ENCODE data around the gene PRDM10. TPM values are rescaled to one million over a fixed set of nuclear protein-coding genes. Genes with fewer than 3 reads are reported as not detected.

PRDM10 gene
- total and polyA plus RNA-seq, 8 donors: 1.7 to 148 (median 7.0) TPM

DNA sequence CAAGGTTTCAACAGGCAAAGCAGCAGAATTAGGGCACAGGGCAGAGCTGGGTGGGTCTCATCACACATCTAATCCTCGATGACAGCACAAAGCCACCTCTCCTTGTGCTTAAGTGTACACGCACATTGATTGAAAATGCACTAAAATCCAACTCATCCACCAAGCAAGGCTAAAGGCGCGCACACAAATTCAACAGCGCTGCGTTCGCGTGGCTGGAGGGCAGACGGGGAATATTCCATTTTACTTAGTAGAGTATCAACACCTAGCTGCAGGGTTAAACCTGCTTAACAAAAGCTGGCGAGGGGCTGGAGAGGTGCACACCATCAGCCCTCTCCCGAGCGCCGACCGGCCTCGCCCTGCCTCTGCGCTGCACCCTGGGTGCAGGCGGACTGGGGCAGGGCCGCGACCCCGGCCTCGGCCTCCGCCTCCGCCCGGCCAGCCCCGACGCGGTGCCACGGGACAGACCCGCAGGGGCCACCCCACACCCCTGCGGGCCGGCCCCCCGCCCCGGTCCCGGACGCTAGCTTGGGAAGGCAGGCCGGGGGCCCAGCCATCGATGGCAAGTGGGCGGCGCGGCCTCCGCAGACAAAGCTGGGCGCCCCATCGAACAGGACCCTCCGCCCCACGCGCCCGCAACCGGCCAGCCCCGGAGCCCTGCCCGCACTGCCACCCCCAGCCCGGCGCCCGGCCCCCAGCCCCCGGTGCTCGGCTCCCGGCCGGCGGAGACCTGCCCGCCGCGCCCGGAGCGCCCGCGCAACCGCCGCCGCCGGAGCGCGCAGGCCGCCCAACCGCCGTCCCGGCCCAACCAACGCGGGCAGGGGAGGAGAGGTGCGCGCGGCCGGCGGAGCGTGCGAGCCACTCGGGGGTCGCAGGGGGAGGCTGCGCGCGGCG, 929 bp downstream of the PRDM10 start:
- intact Hi-C loops (cut with DNase I; ENCODE audit: low total_unique reads): no loop called here
- Histone ChIP-seq H3K27me3 (no peaks in the 10 kb centered on the region), H3K27ac (peak overlapping the region; percentile 99 to 100 (median 99)), H3K4me1 (peaks cover 20 to 52% (median 38%) of the 10 kb centered on the region in 4 donors), H3K36me3 (no peaks in the 10 kb centered on the region), H3K4me3 (peak overlapping the region; percentile 84 to 93 (median 88)), H3K9me3 (no peaks in the 10 kb centered on the region)
- peak; percentile 40 to 72 for DNase-seq
- 0 to 1% (median 0%) methylated on average over 34 to 89 of the region's 90 CpGs for WGBS, 5 donors
- TF ChIP-seq POLR2AphosphoS5 (IDR thresholded peaks at IDR 0.05) (no peak), CTCF (IDR thresholded peaks at IDR 0.05) (no peak), EP300 (IDR thresholded peaks at IDR 0.05) (no peak), POLR2A (IDR thresholded peaks at IDR 0.05) (no peak)

DNA sequence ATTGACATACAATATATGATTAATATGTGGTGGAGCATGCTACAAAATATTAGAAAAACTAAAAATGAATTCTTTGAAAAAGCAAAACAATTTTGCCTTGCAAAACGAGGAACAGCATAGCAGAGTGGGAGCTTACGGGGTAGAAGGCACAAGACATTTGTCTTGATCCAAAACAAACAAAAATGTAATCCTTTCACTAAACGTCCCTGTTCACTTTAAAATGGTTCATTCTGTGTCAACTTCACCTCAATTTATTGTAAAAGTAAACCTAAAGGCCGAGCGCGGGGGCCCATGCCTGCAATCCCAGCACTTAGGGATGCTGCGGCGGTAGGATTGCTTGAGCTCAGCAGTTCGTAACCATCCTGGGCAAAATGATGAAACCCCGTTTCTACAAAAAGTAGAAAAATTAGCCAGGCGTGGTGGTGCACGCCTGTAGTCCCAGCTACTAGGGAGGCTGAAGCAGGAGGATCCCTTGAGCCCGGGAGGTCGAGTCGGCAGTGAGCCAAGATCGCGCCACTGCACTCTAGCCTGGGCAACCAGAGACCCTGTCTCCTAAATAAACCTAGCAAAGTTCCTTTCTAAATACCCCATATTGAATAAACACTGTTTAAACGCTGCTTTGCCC, 2.0 kb downstream of the PRDM10 start:
- no peak for TF ChIP-seq POLR2A (IDR thresholded peaks at IDR 0.05)
- TF ChIP-seq POLR2AphosphoS5 (IDR thresholded peaks at IDR 0.05): no peak
- TF ChIP-seq CTCF (IDR thresholded peaks at IDR 0.05): no peak
- TF ChIP-seq EP300 (IDR thresholded peaks at IDR 0.05): no peak
- Histone ChIP-seq H3K27ac (peak overlapping the region in 4 of 5 donors; percentile 99 to 100 (median 99)), H3K27me3 (no peaks in the 10 kb centered on the region), H3K4me3 (peak overlapping the region in 3 of 4 donors; percentile 84 to 93 (median 87)), H3K36me3 (no peaks in the 10 kb centered on the region), H3K4me1 (peaks cover 20 to 63% (median 42%) of the 10 kb centered on the region in 4 donors), H3K9me3 (no peaks in the 10 kb centered on the region)
- intact Hi-C loops (cut with DNase I; ENCODE audit: low total_unique reads): no loop called here
- no peak for DNase-seq
- whole genome bisulfite sequencing, 5 donors: 80 to 86% (median 81%) methylated on average over 18 of the region's 18 CpGs

DNA sequence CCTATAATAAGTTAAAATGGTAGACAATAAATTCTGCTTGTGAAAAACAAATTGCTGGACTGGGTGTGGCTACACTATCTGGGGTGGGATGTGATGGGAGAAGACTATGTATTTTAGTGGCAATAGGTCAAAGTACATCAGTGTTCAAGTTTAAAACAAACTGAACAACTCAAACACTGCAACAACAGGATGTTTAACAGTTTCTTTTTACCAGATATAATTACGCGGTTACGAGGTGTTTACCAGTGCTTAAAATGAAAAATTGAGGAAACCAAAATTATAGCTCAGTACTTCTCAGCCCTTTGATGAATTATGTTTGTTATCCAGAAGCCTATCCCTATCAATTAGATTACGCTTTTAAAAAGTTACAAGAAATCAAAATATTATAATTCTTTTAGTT, 3.2 kb downstream of the PRDM10 start:
- H3K27ac ChIP-seq: no peak overlapping the region
- no peak for DNase-seq
- no peak overlapping the region for H3K4me3 ChIP-seq
- no peaks in the 10 kb centered on the region for H3K9me3 ChIP-seq
- peaks cover 20 to 68% (median 46%) of the 10 kb centered on the region in 4 donors for H3K4me1 ChIP-seq
- H3K27me3 ChIP-seq: no peaks in the 10 kb centered on the region
- WGBS, 5 donors: 43 to 66% (median 52%) methylated on average over 4 of the region's 4 CpGs
- H3K36me3 ChIP-seq: no peaks in the 10 kb centered on the region
- no peak for TF ChIP-seq POLR2A (IDR thresholded peaks at IDR 0.05)
- no peak for TF ChIP-seq CTCF (IDR thresholded peaks at IDR 0.05)
- TF ChIP-seq POLR2AphosphoS5 (IDR thresholded peaks at IDR 0.05): no peak
- no peak for TF ChIP-seq EP300 (IDR thresholded peaks at IDR 0.05)
- intact Hi-C loops (cut with DNase I; ENCODE audit: low total_unique reads): loop anchor here (5.0 to 10.0 kb wide), 2 partner anchors 73 to 135 kb away; no protein-coding TSS in a partner anchor

DNA sequence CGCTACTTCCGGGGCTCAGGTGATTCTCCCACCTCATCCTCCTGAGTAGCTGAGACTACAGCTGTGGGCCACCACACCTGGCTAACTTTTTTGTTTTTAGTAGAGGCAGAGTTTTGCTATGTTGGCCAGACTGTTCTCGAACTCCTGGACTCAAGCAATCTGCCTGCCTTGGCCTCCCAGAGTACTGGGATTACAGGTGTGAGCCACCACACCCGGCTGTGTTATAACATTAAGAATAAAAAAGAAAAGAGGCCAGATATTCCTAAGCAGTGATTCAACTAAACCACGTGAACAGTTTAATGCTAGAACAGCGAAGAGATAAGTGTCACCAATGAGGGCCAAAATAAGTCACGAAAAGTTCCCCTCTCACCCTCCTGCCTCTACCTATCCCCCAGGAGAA, 3.7 kb downstream of the PRDM10 start:
- no peak for DNase-seq
- H3K4me3 ChIP-seq: no peak overlapping the region
- H3K27ac ChIP-seq: no peak overlapping the region
- no peaks in the 10 kb centered on the region for H3K9me3 ChIP-seq
- TF ChIP-seq CTCF (IDR thresholded peaks at IDR 0.05): no peak
- no peak for TF ChIP-seq POLR2A (IDR thresholded peaks at IDR 0.05)
- TF ChIP-seq EP300 (IDR thresholded peaks at IDR 0.05): no peak
- TF ChIP-seq POLR2AphosphoS5 (IDR thresholded peaks at IDR 0.05): no peak
- intact Hi-C loops (cut with DNase I; ENCODE audit: low total_unique reads): loop anchor here (5.0 to 10.0 kb wide), 2 partner anchors 73 to 136 kb away; no protein-coding TSS in a partner anchor
- peaks cover 15 to 63% (median 41%) of the 10 kb centered on the region in 4 donors for H3K4me1 ChIP-seq
- H3K27me3 ChIP-seq: no peaks in the 10 kb centered on the region
- no peaks in the 10 kb centered on the region for H3K36me3 ChIP-seq
- 87 to 94% (median 92%) methylated on average over 7 of the region's 7 CpGs for whole genome bisulfite sequencing, 5 donors
